Activated CD4-positive, alpha-beta T cell treated with anti-CD3 and anti-CD28 coated beads for 36 hours (primary cell): ENCODE measurements around the gene MAP3K14. TPM values are rescaled to one million over a fixed set of nuclear protein-coding genes. Genes with fewer than 3 reads are reported as not detected.

ENCODE experiments used
- ATAC-seq: fragments of 200-7000 bp; cut with Tn5 transposase; one replicate; pipeline ENCODE4 v1.10.0; 2021; ENCODE audit warnings: mild to moderate bottlenecking, moderate library complexity
- CTCF ChIA-PET: fragments of 350-600 bp; sonication (Branson Sonifier 250); formaldehyde crosslinking; loops from one replicate; lab custom pipeline; 2021; ENCODE audit warnings: antibody characterized with exemption; lab: Charles Lee
- POLR2A ChIA-PET: fragments of 350-600 bp; sonication (Branson Sonifier 250); formaldehyde crosslinking; loops from one replicate; lab custom pipeline; 2021; ENCODE audit warnings: antibody characterized with exemption, inconsistent platforms; lab: Charles Lee
- DNase-seq: peaks from one replicate; pipeline ENCODE4 v3.0.0-alpha.2; 2020
- H3K27ac Mint-ChIP-seq: one replicate; pipeline ENCODE4 v1.8.0; 2021; ENCODE audit warnings: mixed read lengths
- H3K27me3 Mint-ChIP-seq: one replicate; pipeline ENCODE4 v1.8.0; 2021; ENCODE audit warnings: mixed read lengths
- H3K36me3 Mint-ChIP-seq: one replicate; pipeline ENCODE4 v1.8.0; 2021; ENCODE audit warnings: low read depth, mixed read lengths
- H3K4me1 Mint-ChIP-seq: one replicate; pipeline ENCODE4 v1.8.0; 2021; ENCODE audit warnings: mixed read lengths
- H3K4me3 Mint-ChIP-seq: one replicate; pipeline ENCODE4 v1.8.0; 2021; ENCODE audit warnings: mild to moderate bottlenecking, moderate library complexity, mixed read lengths
- H3K9me3 Mint-ChIP-seq: one replicate; pipeline ENCODE4 v1.8.0; 2021; ENCODE audit warnings: low read depth, mixed read lengths
- intact Hi-C, 2 experiments: fragments of 100-400 bp; cut with DNase I in 1 of 2; cut with micrococcal nuclease in 1 of 2; formaldehyde crosslinking; loops; one replicate each; pipeline versions ENCODE4 v1.14.2 to v1.15.1; 2022 to 2024; cut with DNase I, micrococcal nuclease
- total RNA-seq, 2 experiments: library from RNA; stranded (reverse); gene quantifications; one replicate each; pipeline ENCODE4 v1.2.3, GENCODE V29; 2021

The MAP3K14 gene
- total RNA-seq, 2 experiments from 2014 or later = 50.3 to 52.5 TPM

DNA sequence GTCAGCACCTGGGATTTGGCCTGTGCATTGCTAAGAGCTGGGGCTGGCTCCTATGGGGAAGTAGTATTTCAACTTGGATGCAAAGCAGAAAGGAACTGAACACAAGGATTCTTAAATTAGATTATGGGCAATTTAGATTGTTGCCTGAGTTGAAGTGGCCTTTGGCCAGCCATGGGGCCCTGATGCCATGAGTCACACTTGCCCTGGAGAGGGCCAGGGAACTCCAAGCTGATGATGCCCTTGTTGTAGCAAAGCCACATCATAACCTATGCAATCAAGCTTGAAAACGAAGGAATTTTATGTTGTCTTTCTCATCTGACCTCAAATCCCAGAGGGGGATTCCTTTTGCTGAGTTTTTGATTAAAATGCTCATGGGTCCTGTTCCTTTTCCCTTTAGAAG is 51.0 kb downstream of the MAP3K14 start:
- H3K4me1 Mint-ChIP-seq = peaks cover 29% of the 10 kb centered on the region
- intact Hi-C loops = no loop called here
- ATAC-seq (no peak), DNase-seq (no peak)
- H3K27me3 Mint-ChIP-seq = no peaks in the 10 kb centered on the region
- H3K27ac Mint-ChIP-seq = peak overlapping the region; percentile 19
- no peaks in the 10 kb centered on the region for H3K9me3 Mint-ChIP-seq
- POLR2A ChIA-PET = interaction anchor here (0.7 to 1.7 kb wide), 2 partner anchors 9 to 474 kb away, joined by 4 to 7 read pairs; no protein-coding TSS in a partner anchor
- no peak overlapping the region for H3K4me3 Mint-ChIP-seq
- CTCF ChIA-PET = interaction anchor here (0.6 to 5.0 kb wide), 8 partner anchors 10 to 594 kb away, joined by 3 to 26 read pairs (median 4); no protein-coding TSS in a partner anchor
- peaks cover 60% of the 10 kb centered on the region for H3K36me3 Mint-ChIP-seq

- intact Hi-C loops = loop anchor here in 1 of 2 experiments (5.0 kb wide), 1 partner anchor 122 kb away; no protein-coding TSS in a partner anchor
- H3K27me3 Mint-ChIP-seq = no peaks in the 10 kb centered on the region
- no peak overlapping the region for H3K27ac Mint-ChIP-seq
These were observed 51.8 kb downstream of the MAP3K14 start for GRCh38 chr17:45264988-45265387.

GRCh38 chr17:45264430-45264829 is 52.4 kb downstream of the MAP3K14 start:
- H3K4me3 Mint-ChIP-seq = no peak overlapping the region
- no peak overlapping the region for H3K27ac Mint-ChIP-seq
- CTCF ChIA-PET = interaction anchor here (0.9 to 2.4 kb wide), 4 partner anchors 12 to 121 kb away, joined by 3 to 13 read pairs (median 4); no protein-coding TSS in a partner anchor
- DNase-seq = no peak
- peaks cover 18% of the 10 kb centered on the region for H3K4me1 Mint-ChIP-seq
- H3K36me3 Mint-ChIP-seq = peaks cover 51% of the 10 kb centered on the region
- no peaks in the 10 kb centered on the region for H3K27me3 Mint-ChIP-seq
- ATAC-seq = no peak
- POLR2A ChIA-PET = no interaction called here
- intact Hi-C loops = loop anchor here in 1 of 2 experiments (5.0 kb wide), 1 partner anchor 123 kb away; no protein-coding TSS in a partner anchor
- no peaks in the 10 kb centered on the region for H3K9me3 Mint-ChIP-seq

More at GRCh38 chr17:45264988-45265387, 51.8 kb downstream of the MAP3K14 start:
- DNase-seq (no peak), ATAC-seq (no peak)
- Mint-ChIP-seq H3K4me3 (no peak overlapping the region), H3K36me3 (peaks cover 55% of the 10 kb centered on the region), H3K9me3 (no peaks in the 10 kb centered on the region), H3K4me1 (peaks cover 20% of the 10 kb centered on the region)
- ChIA-PET CTCF (interaction anchor here (0.9 to 5.0 kb wide), 5 partner anchors 9 to 121 kb away, joined by 3 to 26 read pairs (median 7); no protein-coding TSS in a partner anchor), POLR2A (no interaction called here)

DNA sequence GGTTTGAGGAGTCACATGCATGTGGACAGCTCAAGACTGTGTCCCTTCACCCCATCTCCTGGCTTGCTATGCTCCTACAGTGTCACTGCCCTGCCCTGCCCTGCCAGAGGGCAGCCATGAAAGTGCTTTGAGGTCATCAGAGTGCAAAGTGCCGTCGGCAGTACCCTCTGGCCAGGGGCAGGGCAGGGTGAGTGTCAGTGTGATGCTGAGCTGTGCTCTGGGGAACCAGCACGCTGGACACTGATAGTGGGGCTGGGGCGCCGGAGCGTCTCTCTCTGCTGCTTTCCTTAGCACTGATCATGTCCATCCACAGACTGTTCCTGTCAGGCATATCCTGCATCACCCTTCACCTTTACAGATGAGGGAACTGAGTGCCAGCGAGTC is 53.4 kb downstream of the MAP3K14 start:
- no peak overlapping the region for H3K27ac Mint-ChIP-seq
- intact Hi-C loops = loop anchor here in 1 of 2 experiments (2.0 to 5.0 kb wide), 2 partner anchors 15 to 124 kb away; no protein-coding TSS in a partner anchor
- DNase-seq (no peak), ATAC-seq (no peak)
- H3K4me1 Mint-ChIP-seq = peaks cover 21% of the 10 kb centered on the region
- CTCF ChIA-PET = interaction anchor here (0.6 to 2.4 kb wide), 7 partner anchors 8 to 121 kb away, joined by 3 to 13 read pairs (median 3); no protein-coding TSS in a partner anchor
- POLR2A ChIA-PET = interaction anchor here (1.2 to 1.4 kb wide), 2 partner anchors 44 to 114 kb away, joined by 3 to 4 read pairs; no protein-coding TSS in a partner anchor
- no peak overlapping the region for H3K4me3 Mint-ChIP-seq
- no peaks in the 10 kb centered on the region for H3K9me3 Mint-ChIP-seq
- peaks cover 42% of the 10 kb centered on the region for H3K36me3 Mint-ChIP-seq
- no peaks in the 10 kb centered on the region for H3K27me3 Mint-ChIP-seq

DNA sequence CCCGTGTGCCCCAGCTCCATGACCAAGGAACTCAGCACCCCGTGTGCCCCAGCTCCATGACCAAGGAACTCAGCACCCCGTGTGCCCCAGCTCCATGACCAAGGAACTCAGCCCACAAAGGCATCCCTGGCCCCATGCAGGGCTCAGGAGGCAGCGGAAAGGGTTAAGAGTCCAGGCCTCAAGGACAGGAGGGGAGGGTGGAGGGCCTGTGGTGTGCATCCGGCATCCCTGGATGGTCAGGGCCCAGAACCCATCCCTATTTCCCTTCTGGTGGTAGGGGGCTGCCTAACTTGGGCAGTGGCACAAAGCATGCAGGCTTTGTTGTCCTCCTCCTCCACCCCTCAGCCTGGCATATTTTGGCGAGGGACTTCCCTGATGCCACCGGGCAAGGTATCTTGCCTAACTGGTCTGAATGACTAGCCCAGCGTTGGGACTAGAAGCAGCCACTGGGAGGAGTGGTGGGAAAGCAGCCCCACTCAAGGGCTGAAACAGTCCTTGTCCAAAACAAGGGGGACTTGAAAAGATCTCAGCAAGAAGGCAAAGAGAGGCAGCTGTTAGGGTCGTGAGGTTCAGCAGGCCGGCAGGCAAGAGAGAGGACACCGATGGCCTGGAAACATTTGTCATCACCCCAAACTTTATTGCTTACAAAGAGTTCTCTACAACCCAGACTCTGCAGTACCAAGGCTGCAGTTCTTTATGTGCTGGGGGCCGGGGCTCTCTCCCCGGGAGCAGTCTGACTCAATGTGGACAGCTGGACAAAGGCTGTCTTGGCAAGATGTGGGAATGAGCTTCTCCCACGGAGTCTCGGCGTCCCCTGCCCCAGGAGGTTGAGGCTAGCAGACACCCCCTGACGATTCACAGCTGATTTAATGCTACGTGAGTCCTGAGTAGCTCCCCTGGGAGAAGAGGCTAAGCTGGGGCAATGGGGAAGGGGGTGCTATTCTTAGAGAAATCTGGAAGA is 54.0 kb downstream of the MAP3K14 start:
- CTCF ChIA-PET = interaction anchor here (0.6 to 2.4 kb wide), 7 partner anchors 9 to 121 kb away, joined by 3 to 13 read pairs (median 3); no protein-coding TSS in a partner anchor
- POLR2A ChIA-PET = interaction anchor here (1.2 to 1.4 kb wide), 2 partner anchors 44 to 114 kb away, joined by 3 to 4 read pairs; no protein-coding TSS in a partner anchor
- Mint-ChIP-seq H3K27ac (peak overlapping the region; percentile 72), H3K36me3 (peaks cover 36% of the 10 kb centered on the region), H3K27me3 (no peaks in the 10 kb centered on the region), H3K4me1 (peaks cover 25% of the 10 kb centered on the region), H3K9me3 (no peaks in the 10 kb centered on the region), H3K4me3 (peak overlapping the region; percentile 59)
- DNase-seq = no peak
- ATAC-seq = peak; percentile 1
- intact Hi-C loops = loop anchor here (1.0 to 5.0 kb wide), 3 partner anchors 14 to 125 kb away; no protein-coding TSS in a partner anchor

DNA sequence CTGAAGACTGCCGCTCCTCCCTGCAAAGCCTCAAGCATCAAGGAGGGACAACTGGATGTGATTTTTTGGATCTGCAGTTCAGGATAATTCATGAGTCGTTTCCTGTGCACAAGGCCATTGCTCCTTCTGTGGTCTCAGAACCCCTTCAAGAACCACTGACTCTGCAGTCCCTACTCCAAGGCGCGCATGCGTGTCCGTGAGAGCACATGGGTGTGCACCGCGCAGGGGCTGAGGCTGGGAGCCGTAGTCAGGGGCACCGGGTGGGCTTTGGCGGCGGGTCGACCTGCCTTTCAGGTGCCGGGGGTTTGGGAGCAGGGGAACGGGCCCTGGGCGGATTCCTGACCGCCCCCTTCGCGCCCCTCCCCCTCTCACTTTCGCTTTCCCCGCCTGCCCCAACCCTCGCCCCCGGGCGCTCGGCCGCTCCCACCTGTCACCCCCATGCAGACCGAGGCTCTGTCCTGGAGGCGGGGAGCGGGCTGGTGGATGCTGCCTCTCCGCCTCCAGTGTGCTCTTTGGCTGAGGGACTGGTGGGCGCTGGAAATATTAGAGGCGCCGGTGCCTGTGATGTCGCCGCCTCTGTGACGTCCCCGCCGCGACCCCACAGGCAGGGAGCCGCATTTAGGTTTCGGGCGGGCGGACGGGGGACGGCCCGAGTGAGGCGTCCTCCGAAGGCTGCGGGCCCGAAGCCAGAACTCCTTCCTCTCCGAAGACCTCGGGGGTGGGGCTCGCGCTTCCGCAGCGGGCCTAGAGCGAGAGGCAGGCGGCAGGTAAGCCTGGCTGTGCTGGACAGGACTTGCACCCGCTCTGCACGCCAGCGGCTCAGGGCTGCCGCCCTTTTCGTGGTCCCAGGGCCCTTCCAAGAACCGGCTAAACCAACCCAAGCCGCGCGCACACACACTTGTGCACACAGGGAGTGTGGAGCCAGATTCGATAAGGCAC is 55.0 kb downstream of the MAP3K14 start, which contains the start of gene SPATA32:
TSS of gene SPATA32 (minus strand) at position 518 of the 939 bp plus-strand sequence. CDS start at position 440, 78 bp downstream.
- no peaks in the 10 kb centered on the region for H3K27me3 Mint-ChIP-seq
- peaks cover 27% of the 10 kb centered on the region for H3K36me3 Mint-ChIP-seq
- CTCF ChIA-PET = interaction anchor here (0.6 kb wide), 1 partner anchor 24 kb away, joined by 5 read pairs; no protein-coding TSS in a partner anchor
- intact Hi-C loops = loop anchor here (1.0 to 5.0 kb wide), 4 partner anchors 13 to 125 kb away; no protein-coding TSS in a partner anchor
- peak within 1 kb of the TSS; percentile 59 for H3K4me3 Mint-ChIP-seq
- ATAC-seq = peak; percentile 80
- H3K9me3 Mint-ChIP-seq = no peaks in the 10 kb centered on the region
- POLR2A ChIA-PET = no interaction called here
- DNase-seq = peak; percentile 81
- peak within 1 kb of the TSS; percentile 72 for H3K27ac Mint-ChIP-seq
- peaks cover 34% of the 10 kb centered on the region for H3K4me1 Mint-ChIP-seq

- H3K4me1 Mint-ChIP-seq = peaks cover 45% of the 10 kb centered on the region
- no peak overlapping the region for H3K4me3 Mint-ChIP-seq
- H3K9me3 Mint-ChIP-seq = no peaks in the 10 kb centered on the region
- DNase-seq = no peak
- POLR2A ChIA-PET = interaction anchor here (0.8 kb wide), 1 partner anchor 12 kb away, joined by 5 read pairs; no protein-coding TSS in a partner anchor
- CTCF ChIA-PET = interaction anchor here (0.8 to 2.0 kb wide), 3 partner anchors 13 to 125 kb away, joined by 4 to 8 read pairs (median 7); partner anchors contain the start of gene ACBD4
- peak overlapping the region; percentile 53 for H3K27ac Mint-ChIP-seq
- no peaks in the 10 kb centered on the region for H3K27me3 Mint-ChIP-seq
- no peak for ATAC-seq
- peaks cover 20% of the 10 kb centered on the region for H3K36me3 Mint-ChIP-seq
- intact Hi-C loops = loop anchor here in 1 of 2 experiments (5.0 kb wide), 1 partner anchor 127 kb away; no protein-coding TSS in a partner anchor
These were observed 56.5 kb downstream of the MAP3K14 start for GRCh38 chr17:45260204-45260783.

GRCh38 chr17:45258981-45259380 is 57.8 kb downstream of the MAP3K14 start:
- no peaks in the 10 kb centered on the region for H3K27me3 Mint-ChIP-seq
- POLR2A ChIA-PET = interaction anchor here (0.7 kb wide), 1 partner anchor 189 kb away, joined by 7 read pairs; no protein-coding TSS in a partner anchor
- H3K9me3 Mint-ChIP-seq = no peaks in the 10 kb centered on the region
- peaks cover 9% of the 10 kb centered on the region for H3K36me3 Mint-ChIP-seq
- intact Hi-C loops = no loop called here
- CTCF ChIA-PET = interaction anchor here (1.0 to 2.1 kb wide), 6 partner anchors 8 to 39 kb away, joined by 3 to 8 read pairs (median 6); no protein-coding TSS in a partner anchor
- peaks cover 52% of the 10 kb centered on the region for H3K4me1 Mint-ChIP-seq
- no peak for DNase-seq
- ATAC-seq = no peak
- H3K27ac Mint-ChIP-seq = no peak overlapping the region
- no peak overlapping the region for H3K4me3 Mint-ChIP-seq

GRCh38 chr17:45257115-45257514 is 59.7 kb downstream of the MAP3K14 start:
- peaks cover 3% of the 10 kb centered on the region for H3K36me3 Mint-ChIP-seq
- H3K27me3 Mint-ChIP-seq = no peaks in the 10 kb centered on the region
- no peaks in the 10 kb centered on the region for H3K9me3 Mint-ChIP-seq
- H3K4me1 Mint-ChIP-seq = peaks cover 59% of the 10 kb centered on the region
- H3K27ac Mint-ChIP-seq = peak overlapping the region; percentile 7
- intact Hi-C loops = no loop called here
- POLR2A ChIA-PET = interaction anchor here (1.2 to 1.5 kb wide), 2 partner anchors 9 to 54 kb away, joined by 4 to 11 read pairs; no protein-coding TSS in a partner anchor
- CTCF ChIA-PET = interaction anchor here (0.9 to 3.1 kb wide), 6 partner anchors 8 to 40 kb away, joined by 3 to 21 read pairs (median 8); no protein-coding TSS in a partner anchor
- ATAC-seq (no peak), DNase-seq (no peak)
- no peak overlapping the region for H3K4me3 Mint-ChIP-seq
